ENCODE measurements around the gene CSF2.

Gene CSF2

GRCh38 chr5:132055441-132055807 is 18.2 kb upstream of the CSF2 start:
- peak in 1 of 2 donors; percentile 13 for DNase-seq

- DNase-seq: peak in 1 of 2 donors; percentile 25
These were observed 17.6 kb upstream of the CSF2 start for GRCh38 chr5:132055808-132056609.

- peak in 1 of 2 donors; percentile 14 for DNase-seq
These were observed 16.7 kb upstream of the CSF2 start for GRCh38 chr5:132056610-132057497.

- peak in 1 of 2 donors; percentile 15 for DNase-seq
These were observed 15.9 kb upstream of the CSF2 start for GRCh38 chr5:132057498-132058255.

- peak in 1 of 2 donors; percentile 10 for DNase-seq
These were observed 14.9 kb upstream of the CSF2 start for GRCh38 chr5:132058646-132059042.

GRCh38 chr5:132059043-132059695 is 14.4 kb upstream of the CSF2 start:
- peak in 1 of 2 donors; percentile 24 for DNase-seq

- peak in 1 of 2 donors; percentile 17 for DNase-seq
These were observed 13.7 kb upstream of the CSF2 start for GRCh38 chr5:132059696-132060500.

GRCh38 chr5:132060501-132061161 is 13.0 kb upstream of the CSF2 start, which contains the start of gene IL3:
IL3 (plus strand) TSS chr5:132060655; CDS start chr5:132060707, 52 bp downstream.
- DNase-seq: peak in 1 of 2 donors; percentile 17

- DNase-seq: peak; percentile 90 to 92
These were observed 10.3 kb upstream of the CSF2 start for GRCh38 chr5:132063090-132063911.

- DNase-seq: no peak
These were observed 9.4 kb upstream of the CSF2 start for GRCh38 chr5:132064140-132064539.

GRCh38 chr5:132064738-132065331 is 8.8 kb upstream of the CSF2 start:
- peak; percentile 90 for DNase-seq

- peak; percentile 68 to 76 for DNase-seq
These were observed 8.1 kb upstream of the CSF2 start for GRCh38 chr5:132065351-132065937.

GRCh38 chr5:132065951-132066701 is 7.5 kb upstream of the CSF2 start:
- DNase-seq: no peak

GRCh38 chr5:132066871-132067270 is 6.7 kb upstream of the CSF2 start:
- DNase-seq: no peak

- DNase-seq: no peak
These were observed 6.1 kb upstream of the CSF2 start for GRCh38 chr5:132067451-132067850.

GRCh38 chr5:132067941-132068808 is 5.4 kb upstream of the CSF2 start:
- no peak for DNase-seq

GRCh38 chr5:132069561-132069960 is 4.0 kb upstream of the CSF2 start:
- no peak for DNase-seq

Measured in stimulated activated CD4-positive, alpha-beta T cell treated with anti-CD3 and anti-CD28 coated beads, Interleukin-2, amount 100 ng/mL, for 24 hours (primary cell).